ENCODE results near the gene RHOF. TPM values are rescaled to one million over a fixed set of nuclear protein-coding genes. Genes with fewer than 3 reads are reported as not detected.

The RHOF gene
- polyA plus RNA-seq, 1 of the 3 experiments (the other 2 are of a cell fraction) = 5.0 TPM

DNA sequence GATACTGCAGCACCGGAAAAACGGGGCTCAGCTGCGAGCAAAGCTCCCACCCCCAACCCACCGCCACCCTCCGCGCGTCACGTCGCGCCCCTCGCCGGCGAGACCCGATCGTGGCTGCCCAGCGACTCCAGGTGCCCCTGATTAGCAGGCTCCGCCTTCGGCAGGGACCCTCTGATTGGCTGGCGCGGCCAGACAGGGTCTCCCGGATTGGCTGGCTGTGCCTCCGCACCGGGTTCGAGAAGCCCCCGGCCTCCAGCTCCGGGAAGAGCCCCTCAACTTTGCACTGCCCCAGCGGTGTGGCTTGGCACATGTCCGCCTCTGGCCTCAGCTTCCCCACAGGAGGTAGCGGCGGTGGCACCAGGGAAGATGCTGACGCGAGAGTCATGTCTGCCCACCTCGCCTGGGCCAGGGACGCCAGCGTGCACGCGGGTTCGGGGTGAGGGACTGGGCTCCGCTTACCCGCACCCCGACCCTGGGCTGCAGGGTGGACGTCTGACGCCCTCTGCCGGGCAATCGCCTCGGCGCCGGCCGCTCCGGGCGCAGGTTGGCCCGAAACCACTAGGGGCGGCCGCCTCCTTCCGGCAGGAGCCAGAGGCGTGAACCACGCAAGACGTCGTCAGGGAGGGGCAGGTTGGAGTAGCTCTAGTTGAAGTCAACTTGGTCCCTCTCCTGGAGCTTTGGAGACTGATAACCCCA lies 498 bp upstream of the RHOF start (continued):
- TF ChIP-seq, protein P1, sequence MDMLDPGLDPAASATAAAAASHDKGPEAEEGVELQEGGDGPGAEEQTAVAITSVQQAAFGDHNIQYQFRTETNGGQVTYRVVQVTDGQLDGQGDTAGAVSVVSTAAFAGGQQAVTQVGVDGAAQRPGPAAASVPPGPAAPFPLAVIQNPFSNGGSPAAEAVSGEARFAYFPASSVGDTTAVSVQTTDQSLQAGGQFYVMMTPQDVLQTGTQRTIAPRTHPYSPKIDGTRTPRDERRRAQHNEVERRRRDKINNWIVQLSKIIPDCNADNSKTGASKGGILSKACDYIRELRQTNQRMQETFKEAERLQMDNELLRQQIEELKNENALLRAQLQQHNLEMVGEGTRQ (IDR thresholded peaks at IDR 0.05; ENCODE audit: borderline replicate concordance, low read depth, low read length) = no peak
- TF ChIP-seq REST (IDR thresholded peaks at IDR 0.05; ENCODE audit: low read depth, low read length) = 0 out of 2 replicates have a peak, but pooled peaks have one; percentile 38
- TF ChIP-seq, protein P2, sequence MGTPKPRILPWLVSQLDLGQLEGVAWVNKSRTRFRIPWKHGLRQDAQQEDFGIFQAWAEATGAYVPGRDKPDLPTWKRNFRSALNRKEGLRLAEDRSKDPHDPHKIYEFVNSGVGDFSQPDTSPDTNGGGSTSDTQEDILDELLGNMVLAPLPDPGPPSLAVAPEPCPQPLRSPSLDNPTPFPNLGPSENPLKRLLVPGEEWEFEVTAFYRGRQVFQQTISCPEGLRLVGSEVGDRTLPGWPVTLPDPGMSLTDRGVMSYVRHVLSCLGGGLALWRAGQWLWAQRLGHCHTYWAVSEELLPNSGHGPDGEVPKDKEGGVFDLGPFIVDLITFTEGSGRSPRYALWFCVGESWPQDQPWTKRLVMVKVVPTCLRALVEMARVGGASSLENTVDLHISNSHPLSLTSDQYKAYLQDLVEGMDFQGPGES (IDR thresholded peaks at IDR 0.05; ENCODE audit: low read depth, low read length) = no peak
- no peak for TF ChIP-seq YY1 (IDR thresholded peaks at IDR 0.05; ENCODE audit: low read depth)
- no peak for TF ChIP-seq EZH2phosphoT487 (IDR thresholded peaks at IDR 0.05; ENCODE audit: borderline replicate concordance, low read depth)
- TF ChIP-seq CHD2 (IDR thresholded peaks at IDR 0.05; ENCODE audit: low read length, partially characterized antibody) = peak; percentile 45
- TF ChIP-seq TEAD4 (IDR thresholded peaks at IDR 0.05; ENCODE audit: borderline replicate concordance, insufficient read depth) = no peak
- peak; percentile 48; the same call in 1 of the 2 replicates for TF ChIP-seq RFX5 (IDR thresholded peaks at IDR 0.05; ENCODE audit: low read length)
- peak; percentile 5; the same call in 1 of the 2 replicates for TF ChIP-seq RCOR1 (IDR thresholded peaks at IDR 0.05; ENCODE audit: low read length)
- peak; percentile 85 for TF ChIP-seq MAX (IDR thresholded peaks at IDR 0.05; ENCODE audit: low read depth)
- no peak for TF ChIP-seq USF1 (IDR thresholded peaks at IDR 0.05; ENCODE audit: borderline replicate concordance, low read depth)
- no peak for TF ChIP-seq NRF1 (IDR thresholded peaks at IDR 0.05; ENCODE audit: low read depth, low read length)

All from SK-N-SH (cell line).